ENCODE data around the gene CHRND. TPM values are rescaled to one million over a fixed set of nuclear protein-coding genes. Genes with fewer than 3 reads are reported as not detected.

The CHRND gene
- total and polyA plus RNA-seq, 2 of the 13 experiments (the other 11 are each of a cell fraction or from before 2014, with no cell fraction given), result 0.18 TPM; not detected in 1

DNA sequence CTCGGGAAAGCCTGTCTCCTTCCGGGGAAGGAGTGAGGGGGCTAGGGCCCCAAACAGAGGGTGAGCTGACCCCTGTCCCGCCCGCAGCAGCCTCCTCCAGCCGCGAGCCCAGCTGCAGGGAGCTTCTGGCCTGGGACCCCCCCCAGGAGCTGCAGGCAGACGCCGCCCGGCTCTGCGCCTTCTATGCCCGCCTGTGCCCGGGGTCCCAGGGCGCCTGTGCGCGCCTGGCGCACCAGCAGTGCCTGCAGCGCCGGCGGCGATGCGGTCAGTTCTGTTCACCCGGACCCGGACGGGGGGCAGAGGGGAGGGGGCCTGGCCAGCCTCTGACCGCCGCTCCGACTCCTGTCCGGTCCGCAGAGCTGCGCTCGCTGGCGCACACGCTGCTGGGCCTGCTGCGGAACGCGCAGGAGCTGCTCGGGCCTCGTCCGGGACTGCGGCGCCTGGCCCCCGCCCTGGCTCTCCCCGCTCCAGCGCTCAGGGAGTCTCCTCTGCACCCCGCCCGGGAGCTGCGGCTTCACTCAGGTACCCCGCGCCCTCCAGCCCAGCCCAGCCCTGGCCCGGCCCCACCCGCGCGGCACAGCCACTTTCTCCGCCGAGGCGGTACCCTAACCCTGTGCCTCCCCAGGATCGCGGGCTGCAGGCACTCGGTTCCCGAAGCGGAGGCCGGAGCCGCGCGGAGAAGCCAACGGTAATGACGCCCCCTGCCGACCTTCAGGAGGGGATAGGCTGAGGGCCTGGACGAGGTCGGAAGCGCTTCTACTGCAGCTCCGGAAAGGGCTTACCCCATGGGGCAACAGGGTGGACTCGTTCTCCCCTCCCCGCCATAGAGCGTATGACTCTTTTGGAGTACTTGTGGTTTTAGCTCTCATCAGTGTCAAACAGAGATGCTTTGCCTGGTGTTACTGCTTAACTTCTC lies 2.0 kb upstream of the CHRND start (continued):
- TF ChIP-seq ZNF652 (CRISPR knock-in tag; IDR thresholded peaks at IDR 0.05; ENCODE audit: borderline replicate concordance, low read depth) (no peak), ZSCAN20 (CRISPR knock-in tag; IDR thresholded peaks at IDR 0.05; ENCODE audit: borderline replicate concordance) (no peak), CEBPG (CRISPR knock-in tag; IDR thresholded peaks at IDR 0.05) (no peak), ZNF317 (CRISPR knock-in tag; IDR thresholded peaks at IDR 0.05) (no peak), FOXC1 (CRISPR knock-in tag; IDR thresholded peaks at IDR 0.05; ENCODE audit: borderline replicate concordance) (0 out of 2 replicates have a peak, but pooled peaks have one; percentile 24), ZBTB7B (CRISPR knock-in tag; IDR thresholded peaks at IDR 0.05) (peak; percentile 57; the same call in 1 of the 2 replicates), SRSF4 (IDR thresholded peaks at IDR 0.05; ENCODE audit: low read depth, low read length, poor library complexity, severe bottlenecking) (no peak), ZNF234 (CRISPR knock-in tag; conservative IDR thresholded peaks at IDR 0.05) (0 out of 2 replicates have a peak, but pooled peaks have one; percentile 56), ZNF253 (CRISPR knock-in tag; IDR thresholded peaks at IDR 0.05; ENCODE audit: borderline replicate concordance) (peak; percentile 69; the same call in 1 of the 2 replicates), ATF1 (CRISPR knock-in tag; IDR thresholded peaks at IDR 0.05) (no peak), KDM3A (CRISPR knock-in tag; IDR thresholded peaks at IDR 0.05; ENCODE audit: low read depth) (no peak), ZNF777 (CRISPR knock-in tag; IDR thresholded peaks at IDR 0.05) (peak; percentile 50; the same call in 1 of the 2 replicates), ZNF10 (CRISPR knock-in tag; IDR thresholded peaks at IDR 0.05; ENCODE audit: borderline replicate concordance, low read depth) (no peak), NR2F1 (CRISPR knock-in tag; IDR thresholded peaks at IDR 0.05) (no peak), ZNF552 (CRISPR knock-in tag; IDR thresholded peaks at IDR 0.05; ENCODE audit: borderline replicate concordance) (no peak), ZNF460 (CRISPR knock-in tag; IDR thresholded peaks at IDR 0.05; ENCODE audit: borderline replicate concordance) (no peak), TSC22D2 (CRISPR knock-in tag; IDR thresholded peaks at IDR 0.05; ENCODE audit: borderline replicate concordance) (no peak), EP300 (IDR thresholded peaks at IDR 0.05; ENCODE audit: low read depth in 2 of 2, low read length in 2 of 2) (no peak), EP300 (CRISPR knock-in tag; IDR thresholded peaks at IDR 0.05; ENCODE audit: borderline replicate concordance) (no peak)
- TF ChIP-seq, protein P1, sequence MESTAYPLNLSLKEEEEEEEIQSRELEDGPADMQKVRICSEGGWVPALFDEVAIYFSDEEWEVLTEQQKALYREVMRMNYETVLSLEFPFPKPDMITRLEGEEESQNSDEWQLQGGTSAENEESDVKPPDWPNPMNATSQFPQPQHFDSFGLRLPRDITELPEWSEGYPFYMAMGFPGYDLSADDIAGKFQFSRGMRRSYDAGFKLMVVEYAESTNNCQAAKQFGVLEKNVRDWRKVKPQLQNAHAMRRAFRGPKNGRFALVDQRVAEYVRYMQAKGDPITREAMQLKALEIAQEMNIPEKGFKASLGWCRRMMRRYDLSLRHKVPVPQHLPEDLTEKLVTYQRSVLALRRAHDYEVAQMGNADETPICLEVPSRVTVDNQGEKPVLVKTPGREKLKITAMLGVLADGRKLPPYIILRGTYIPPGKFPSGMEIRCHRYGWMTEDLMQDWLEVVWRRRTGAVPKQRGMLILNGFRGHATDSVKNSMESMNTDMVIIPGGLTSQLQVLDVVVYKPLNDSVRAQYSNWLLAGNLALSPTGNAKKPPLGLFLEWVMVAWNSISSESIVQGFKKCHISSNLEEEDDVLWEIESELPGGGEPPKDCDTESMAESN (CRISPR knock-in tag; conservative IDR thresholded peaks at IDR 0.05), result no peak
- TF ChIP-seq, protein P2, sequence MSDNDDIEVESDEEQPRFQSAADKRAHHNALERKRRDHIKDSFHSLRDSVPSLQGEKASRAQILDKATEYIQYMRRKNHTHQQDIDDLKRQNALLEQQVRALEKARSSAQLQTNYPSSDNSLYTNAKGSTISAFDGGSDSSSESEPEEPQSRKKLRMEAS (IDR thresholded peaks at IDR 0.05), result no peak; the same call in 1 of the 2 replicates
- TF ChIP-seq, protein P3, sequence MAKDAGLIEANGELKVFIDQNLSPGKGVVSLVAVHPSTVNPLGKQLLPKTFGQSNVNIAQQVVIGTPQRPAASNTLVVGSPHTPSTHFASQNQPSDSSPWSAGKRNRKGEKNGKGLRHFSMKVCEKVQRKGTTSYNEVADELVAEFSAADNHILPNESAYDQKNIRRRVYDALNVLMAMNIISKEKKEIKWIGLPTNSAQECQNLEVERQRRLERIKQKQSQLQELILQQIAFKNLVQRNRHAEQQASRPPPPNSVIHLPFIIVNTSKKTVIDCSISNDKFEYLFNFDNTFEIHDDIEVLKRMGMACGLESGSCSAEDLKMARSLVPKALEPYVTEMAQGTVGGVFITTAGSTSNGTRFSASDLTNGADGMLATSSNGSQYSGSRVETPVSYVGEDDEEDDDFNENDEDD (CRISPR knock-in tag; IDR thresholded peaks at IDR 0.05; ENCODE audit: borderline replicate concordance), result peak; percentile 20; the same call in 1 of the 2 replicates
- TF ChIP-seq, protein P4, sequence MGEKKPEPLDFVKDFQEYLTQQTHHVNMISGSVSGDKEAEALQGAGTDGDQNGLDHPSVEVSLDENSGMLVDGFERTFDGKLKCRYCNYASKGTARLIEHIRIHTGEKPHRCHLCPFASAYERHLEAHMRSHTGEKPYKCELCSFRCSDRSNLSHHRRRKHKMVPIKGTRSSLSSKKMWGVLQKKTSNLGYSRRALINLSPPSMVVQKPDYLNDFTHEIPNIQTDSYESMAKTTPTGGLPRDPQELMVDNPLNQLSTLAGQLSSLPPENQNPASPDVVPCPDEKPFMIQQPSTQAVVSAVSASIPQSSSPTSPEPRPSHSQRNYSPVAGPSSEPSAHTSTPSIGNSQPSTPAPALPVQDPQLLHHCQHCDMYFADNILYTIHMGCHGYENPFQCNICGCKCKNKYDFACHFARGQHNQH (CRISPR knock-in tag; IDR thresholded peaks at IDR 0.05), result no peak; the same call in 1 of the 2 replicates
